HG03045 (cell line): ENCODE data around the gene IGFBP2.

ENCODE experiments used
- ATAC-seq: cut with Tn5 transposase; IDR thresholded peaks from one replicate; pipeline ENCODE4 v1.9.1; 2021; ENCODE audit warnings: mild to moderate bottlenecking, moderate library complexity; ENCODE audit not compliant: unreplicated experiment

IGFBP2 gene

DNA sequence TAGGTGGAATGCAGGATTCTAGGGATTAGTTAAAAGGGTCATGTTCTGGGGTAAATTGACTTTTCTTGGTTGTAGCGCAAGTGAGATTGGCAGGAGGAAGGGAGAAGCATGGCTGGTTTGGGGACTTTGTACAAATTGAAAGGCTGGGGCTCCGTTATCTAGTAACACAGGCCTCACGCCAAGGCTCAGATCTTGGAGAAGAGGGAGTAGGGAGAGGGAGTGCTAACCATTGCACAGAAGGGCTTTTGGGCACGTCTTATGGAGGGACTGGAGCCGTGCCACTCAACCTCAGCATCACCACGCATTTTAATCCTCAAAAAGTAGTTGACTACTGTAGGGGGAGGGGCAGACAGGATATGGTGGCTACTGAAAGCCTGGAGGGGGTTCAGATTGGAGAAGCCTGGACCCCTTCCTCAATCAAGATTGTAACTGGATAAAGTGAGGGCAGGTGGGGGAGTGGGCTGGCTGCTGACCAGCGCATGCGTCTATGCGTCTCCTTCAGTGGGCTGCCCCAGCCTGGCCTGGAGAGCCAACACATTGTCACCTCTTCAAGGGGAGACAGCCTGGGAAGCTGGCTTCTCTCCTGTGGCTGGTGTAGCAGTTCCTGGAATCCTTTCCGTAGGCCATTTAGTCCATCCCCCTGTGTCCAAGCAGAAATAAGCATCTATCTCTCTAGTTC lies 47.9 kb downstream of the IGFBP2 start:
- no peak for ATAC-seq

DNA sequence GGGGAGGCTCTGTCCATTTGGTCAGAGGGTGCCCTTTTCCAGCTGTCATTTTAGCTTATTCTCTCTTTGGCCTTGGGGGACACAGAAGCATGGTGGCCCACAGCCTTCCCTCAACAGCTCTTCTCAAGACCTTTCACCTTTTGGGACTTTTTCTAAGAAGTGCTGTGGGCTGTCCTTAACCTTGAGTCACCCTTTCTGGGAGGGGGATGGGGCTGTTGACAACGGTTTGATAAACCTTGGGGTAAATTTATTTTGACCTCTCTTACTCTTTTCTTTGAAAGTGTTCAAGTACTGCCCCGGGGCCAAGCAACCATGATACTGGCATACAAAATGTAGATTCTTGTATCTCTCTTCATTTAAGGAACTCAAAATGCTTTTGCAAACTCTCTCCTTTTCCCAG lies 48.5 kb downstream of the IGFBP2 start:
- no peak for ATAC-seq

DNA sequence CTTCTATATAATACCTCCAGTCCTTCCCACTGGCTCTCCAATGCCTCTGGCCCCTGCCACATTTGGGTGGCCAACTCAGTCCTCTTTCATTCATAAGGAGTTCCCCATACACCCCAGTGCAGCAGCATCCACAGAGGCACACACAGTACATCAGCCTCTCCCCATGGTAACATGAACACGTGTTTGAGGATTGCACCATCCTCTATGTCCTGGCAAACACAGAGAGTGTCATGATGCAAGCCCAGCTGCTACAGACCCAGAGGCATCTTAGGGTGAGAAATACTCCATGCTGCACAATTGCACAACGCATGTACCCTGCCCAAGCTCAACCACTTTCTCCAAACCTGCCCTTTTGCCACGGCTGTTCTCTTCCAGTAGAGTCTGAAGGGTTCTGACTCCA lies 50.6 kb downstream of the IGFBP2 start:
- no peak for ATAC-seq

DNA sequence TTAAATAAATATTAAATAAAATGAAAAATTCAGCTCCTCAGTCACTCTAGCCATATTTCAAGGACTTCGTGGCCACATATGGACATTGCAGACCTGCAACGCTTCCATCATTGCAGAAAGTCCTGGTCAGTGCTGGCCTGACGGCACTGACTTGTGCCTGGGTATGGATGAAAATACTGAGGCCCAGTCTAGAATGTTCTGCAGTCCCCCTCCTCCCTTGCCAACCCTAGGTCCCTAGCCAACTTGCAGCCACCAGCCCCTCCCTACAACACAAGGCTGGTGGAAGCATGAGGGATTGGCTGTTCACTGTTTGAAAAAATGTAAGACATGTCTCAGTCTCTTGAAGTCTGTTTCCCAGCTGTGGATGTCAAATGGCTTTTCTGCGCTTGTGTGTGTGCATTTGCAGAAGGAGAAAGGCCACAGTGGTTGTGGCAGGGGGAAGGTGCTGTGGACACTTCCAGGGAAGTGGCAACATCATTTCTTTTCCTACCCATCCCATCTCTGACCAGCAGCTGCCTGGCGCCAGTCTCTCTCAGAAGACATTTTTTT lies 52.2 kb downstream of the IGFBP2 start:
- no peak for ATAC-seq

DNA sequence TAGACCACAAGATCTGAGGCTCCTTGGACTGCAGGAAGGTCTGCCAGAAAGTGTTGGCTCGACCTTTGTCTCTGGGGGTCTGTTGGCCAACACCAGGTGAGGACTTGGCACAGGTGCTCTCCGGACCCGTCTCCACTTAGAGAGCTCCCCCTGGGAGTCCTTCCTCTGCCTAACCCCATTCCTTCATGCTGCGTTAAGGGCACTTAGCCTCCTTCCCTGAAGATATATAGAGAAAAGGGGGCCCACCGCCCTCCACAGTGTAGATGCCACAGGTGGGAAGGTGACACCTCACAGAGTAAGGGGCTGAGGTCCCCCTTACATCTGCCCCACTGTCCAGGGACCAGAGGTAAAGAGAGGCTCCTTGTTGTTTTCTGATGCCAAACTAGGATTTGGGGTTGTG lies 53.9 kb downstream of the IGFBP2 start:
- ATAC-seq, result no peak

DNA sequence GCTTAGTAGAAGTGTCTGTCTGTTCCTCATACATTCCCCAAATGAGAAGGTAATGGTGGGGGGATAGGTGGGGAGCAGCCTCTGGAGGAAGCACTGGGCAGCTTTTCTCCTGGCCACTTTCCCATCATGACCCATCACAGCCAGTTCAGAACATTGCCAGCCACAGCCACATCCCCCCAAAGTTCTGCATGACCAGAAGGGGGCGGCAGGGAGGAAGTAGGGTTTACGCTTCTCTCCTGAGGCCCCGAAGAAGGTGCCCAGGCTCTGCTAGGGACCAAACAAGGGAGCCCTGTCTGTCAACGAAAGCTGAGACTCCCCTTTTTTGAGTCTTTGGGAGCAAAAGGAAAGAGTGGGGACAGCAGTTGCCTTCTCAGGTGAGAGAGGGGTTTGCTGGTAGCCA lies 54.4 kb downstream of the IGFBP2 start:
- no peak for ATAC-seq

DNA sequence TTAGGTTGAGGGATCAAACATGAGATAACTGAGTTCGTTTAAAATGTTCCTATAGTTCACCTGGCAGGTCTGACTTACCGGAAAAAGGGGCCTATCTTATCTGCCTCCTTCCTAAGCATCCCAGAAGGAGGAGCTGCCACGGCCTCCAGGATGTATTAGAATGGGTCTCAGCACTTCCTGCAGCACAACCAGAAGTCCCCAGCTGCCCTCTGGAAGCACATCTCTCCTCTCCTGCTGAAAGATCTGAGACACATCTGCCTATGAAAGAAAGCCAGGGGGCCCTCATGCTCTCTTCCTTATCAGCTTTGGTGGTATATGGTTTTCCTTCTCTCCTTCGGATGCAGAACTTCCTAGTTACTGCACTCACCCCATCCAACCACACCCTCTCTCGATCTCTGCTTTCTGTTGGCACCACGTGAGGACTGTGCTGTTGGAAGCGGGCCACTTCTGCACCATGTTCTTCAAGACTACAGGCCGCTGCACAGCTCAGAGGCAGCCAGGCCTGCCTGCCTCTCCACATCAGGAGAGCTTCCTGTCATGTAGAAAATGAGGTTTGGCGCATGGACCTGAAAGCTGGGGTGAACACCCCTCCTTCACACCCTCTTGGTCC lies 55.6 kb downstream of the IGFBP2 start:
- no peak for ATAC-seq

DNA sequence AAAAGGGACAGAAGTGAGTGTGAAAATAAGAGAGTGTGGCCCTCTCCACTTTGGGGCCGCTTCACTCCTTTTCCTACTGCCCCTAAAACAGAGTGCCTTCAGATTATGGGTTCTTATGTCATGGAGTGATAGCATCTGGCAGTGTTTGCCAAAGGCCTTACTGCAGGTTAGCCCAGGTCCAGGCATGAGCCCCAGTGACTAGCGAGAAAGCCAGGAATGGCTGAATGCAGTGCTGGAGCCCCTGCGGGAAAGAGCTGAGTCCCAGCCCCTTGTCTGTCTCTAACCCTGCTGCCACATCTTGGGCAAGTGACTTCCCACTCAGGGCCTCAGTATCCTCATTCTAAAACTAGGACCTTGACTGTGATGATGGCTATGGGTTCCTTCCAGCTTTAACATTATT lies 56.2 kb downstream of the IGFBP2 start:
- no peak for ATAC-seq

DNA sequence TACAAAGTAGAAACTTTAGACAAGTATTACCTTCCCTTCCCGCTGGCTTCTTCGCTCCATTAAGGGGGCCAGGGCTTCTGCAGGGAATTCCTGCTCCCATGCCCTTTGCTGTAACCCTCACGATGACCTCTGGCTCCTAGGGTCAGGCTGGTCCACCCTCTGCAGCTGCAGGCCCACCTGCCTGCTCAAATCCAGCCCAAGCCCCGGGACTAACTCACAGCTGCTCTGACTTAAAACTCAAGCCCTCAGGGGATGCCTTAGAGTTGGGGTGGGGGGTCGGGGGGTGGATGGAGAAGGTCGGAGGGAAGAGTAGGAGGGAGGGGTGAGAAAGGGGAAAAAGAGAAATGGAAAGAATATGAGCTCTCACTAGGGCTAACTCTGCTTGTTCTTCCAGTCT lies 57.2 kb downstream of the IGFBP2 start:
- ATAC-seq, result no peak

DNA sequence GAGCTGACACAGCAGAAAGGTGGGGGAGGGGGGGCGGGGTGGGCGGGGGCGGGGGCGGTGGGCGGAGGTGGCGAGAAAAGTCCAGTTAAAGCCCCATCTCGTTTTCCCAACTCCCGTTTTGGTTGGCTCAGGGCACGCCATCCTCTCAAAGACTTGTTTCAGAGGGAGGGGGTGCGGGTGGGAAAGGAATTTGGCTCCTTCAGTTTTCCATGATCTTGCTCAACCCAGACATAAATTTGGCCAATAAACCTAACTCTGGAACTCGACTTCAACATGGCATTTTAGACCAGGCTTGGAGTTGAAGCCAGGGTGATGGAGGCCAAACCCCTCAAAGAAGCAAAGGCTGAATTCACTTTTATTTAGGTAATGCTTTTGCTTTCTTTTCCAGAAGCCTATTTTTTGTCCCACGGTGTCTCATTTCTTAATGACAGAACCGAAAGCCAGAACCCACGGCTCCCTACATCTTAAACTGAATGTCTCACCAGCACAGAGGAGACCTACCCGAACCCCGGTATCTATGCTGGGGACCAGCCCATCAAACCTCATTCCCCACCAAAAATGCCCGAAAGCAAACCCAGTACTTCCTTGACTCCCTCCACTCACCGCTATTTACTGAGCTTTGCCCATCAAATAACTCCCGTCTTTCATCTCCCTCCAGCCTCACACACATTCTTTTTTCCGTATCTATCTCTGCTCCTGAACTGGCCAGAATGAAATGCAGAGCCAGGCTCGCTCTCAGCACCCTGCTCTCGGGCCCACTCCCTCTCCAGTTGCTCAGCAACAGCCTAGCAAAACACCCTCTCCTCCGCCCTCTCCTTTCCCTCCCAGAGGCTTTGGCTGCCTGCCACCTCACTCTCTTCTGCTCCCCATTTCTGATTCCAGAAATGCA lies 57.9 kb downstream of the IGFBP2 start:
- no peak for ATAC-seq

DNA sequence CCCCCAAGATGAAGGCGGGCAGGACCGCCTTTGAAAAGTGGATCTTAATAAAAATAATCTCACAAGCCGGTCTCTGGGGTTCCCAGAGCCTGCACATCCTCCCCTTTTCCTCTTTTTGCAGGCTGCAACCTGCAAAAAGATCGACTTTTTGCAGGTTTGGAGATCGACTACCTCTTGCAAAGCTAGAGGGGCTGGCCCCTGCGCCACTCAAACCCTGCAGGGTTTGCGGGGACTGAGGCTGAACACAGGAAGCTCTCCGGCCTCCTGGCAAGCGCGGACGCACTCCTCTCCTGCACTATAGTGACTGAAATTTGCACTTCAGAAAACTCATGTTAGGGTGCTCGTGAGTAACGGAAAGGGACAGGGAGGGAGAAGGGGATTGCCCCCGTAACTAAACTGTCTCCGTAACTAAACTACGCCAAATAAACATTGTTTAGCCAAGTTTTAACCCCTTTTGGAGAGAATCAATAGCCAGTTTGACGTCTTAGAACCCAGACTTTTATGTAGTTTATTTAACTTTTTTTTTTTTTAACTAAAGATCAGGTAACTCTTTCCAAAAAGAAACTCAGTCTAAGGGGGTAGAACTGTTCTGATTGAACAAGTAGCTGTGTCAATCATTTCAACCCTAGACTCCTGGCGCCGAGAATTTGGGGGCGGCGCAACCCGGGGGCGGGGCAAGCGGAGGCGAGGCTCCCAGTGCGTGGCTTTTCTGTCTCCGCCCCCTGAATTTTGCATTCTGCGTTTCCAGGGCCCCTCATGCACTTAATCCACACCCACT lies 59.6 kb downstream of the IGFBP2 start:
- ATAC-seq, result no peak

DNA sequence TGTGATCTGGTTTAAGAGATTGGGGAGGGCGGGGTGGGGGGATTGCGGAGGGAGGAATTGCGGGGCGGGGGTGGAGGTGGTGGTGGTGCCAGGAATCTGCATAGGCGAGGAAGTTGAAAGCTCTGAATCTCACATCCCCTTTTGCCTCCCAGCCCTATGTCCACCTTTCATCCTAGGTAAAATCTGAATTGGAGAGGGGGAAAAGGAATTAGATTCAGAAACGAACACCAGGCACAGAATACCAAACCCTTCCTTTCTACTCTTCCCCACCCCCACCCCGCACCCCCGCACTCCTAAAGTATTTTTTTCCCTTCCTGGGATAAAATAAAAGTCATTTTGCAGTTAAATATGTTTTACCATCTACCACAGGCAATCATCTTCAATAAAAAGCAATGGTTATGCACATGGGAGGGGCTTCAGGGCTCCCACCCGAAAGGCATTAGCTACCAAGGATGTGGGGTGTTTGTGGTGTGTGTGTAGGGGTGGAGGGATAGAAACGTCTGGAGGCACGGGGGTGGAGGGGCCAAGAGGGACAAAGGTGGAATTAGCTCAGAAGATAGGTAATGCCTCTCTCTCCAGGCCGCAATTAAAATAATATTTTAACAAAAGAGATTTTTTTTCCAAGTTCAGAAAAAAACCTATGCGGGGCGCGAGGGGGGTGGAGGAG lies 60.3 kb downstream of the IGFBP2 start:
- ATAC-seq, result no peak

DNA sequence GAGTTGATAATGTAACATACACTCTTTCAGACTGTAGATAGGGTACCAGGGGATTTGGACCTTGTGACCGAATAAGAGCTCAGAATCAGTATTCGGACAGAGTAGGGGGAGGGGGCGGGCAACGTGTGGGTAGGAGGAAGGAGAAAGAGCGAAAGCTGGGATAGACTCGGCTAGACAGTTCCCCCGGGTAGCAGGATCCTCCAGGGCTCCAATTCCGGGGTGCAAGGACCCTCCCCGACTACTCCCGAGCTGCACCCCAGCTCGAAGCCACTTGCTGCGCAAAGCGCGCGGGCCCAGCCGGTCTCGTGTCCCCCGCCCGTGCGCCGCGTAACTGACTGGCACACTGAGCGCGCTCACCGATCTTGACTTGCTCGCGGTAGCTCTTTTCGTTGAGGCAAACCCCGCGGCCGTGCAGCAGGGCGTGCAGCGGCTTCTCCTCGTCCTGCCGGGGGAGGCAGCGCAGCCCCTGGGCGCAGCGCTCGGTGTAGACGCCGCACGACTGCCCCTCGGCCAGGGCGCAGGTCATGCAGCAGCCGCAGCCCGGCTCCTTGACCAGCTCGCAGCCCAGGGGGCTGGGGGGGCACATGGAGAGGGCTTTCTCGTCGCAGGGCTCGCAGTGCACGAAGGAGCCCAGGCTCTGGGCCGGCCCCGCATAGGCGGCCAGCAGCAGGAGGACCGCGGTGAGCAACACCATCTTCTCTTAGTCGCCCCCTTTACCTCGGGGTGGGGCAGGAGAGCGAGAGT lies 61.0 kb downstream of the IGFBP2 start:
- no peak for ATAC-seq

DNA sequence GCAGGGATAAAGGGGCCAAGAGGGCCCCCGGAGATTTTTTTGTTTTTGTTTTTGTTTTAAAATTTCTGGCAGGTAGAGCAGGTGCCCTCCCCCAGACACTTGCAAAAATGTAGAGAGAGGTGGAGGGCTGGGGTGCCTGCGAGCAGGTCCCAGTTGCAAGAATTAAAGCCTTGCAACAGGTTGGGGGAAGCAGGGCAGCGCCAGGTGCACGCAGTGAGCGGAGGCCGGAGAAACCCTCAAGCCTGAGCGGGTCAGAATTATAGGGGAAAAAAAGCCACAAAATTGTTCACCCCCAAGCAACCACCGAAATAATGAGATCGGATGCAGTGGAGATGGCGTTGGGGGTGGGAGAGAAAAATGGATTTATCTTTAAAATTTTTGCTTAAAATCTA lies 61.6 kb downstream of the IGFBP2 start:
- ATAC-seq, result no peak

DNA sequence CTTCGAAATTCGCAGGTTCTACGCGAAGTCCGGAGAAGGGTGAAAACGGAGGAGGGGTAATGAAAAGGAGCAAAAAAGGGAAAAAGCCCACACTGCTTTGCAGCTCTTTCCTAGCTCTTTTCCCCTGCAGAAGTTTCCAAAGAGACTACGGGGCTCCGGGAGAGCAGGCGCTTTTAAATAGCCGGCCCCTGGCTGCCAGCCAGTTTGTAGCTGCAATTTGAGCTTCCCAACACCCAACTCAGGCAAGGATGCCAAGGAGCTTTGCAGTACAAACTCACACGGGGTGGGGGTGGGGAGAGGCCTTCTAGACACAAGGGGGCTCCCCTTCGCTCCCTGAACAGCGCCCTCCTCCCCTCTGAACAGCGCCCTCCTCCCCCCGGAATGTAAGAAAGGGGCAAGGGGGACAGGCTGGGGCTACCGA lies 62.2 kb downstream of the IGFBP2 start, which contains the start of gene IGFBP5:
IGFBP5 (minus strand) TSS at position 149 of the 421 bp plus-strand sequence. CDS start 774 bp downstream, outside the sequence.
- ATAC-seq, result no peak

DNA sequence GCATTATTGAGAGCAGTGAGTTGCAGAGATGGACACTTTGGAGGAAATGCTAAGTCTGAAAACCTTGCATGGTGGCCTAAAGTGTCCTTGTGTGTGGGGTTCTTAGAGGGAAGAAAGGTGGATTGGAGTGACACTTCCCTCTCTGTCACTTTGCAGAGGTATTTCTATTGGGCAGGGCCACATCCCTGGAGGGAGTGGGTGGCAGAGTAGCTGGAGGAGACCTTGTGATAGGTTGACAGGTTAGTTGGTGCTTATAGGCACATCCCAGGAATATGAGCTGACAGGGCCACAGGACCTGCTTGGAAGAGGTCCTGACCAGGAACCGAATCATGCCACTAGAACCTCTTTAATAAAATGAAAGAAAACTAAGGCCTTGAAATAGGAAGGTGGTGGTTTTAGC lies 63.1 kb downstream of the IGFBP2 start:
- no peak for ATAC-seq

DNA sequence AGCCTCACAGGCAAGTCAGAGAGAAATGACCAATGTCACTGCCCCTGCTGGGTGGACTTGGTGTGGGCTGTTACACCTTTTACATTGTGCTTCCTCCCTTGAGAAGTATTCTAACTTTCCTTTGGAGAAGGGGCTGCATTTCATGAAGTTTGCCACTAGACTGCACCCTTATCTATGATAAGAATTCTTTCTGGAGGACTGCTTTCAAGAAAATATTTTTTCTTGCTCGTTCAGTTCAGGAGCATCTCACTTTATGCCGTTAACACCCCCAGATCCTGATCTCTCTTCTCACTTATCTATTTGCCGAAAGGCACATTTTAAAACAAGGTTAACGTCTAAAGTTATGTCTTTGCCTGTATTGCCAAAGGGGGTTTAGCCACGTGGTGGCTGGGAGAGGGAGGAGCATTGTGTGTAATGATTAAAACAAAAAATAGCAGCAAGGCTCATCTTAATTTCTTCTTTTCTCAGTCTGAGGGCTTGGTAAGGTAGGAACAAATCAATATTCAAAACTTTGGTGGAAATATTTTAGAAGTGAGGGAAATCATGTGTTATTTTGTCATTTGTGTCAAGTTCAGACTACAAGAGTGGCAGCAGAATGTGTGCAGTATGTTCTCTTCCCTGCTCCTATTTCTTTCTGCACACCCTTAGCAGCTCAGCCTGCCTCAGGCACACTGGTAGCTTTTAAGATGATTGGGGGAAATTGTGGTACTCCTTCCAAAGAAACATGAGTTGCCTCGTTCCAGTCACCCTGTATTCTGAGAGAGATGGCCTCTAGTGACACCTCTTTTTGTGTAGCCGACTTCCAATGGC lies 63.7 kb downstream of the IGFBP2 start:
- ATAC-seq, result no peak

DNA sequence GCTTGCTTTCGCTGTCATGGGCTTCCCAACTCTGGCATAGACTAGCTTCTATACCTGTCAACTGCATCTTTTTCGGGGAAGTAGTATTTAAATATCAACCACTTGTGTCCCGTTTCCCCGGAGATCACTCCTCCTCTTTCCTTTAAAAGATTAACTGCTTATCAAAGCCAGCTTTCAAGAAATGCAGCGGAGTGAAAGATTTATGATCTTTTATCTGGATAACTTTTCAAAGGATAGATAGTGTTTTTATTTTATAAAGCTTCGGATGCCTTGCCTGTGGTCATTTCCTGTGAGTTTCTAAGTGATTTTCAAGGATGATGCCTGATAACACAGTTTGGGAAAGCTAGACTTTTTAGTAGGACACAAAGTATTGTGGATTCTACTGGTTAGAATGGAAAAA lies 65.1 kb downstream of the IGFBP2 start:
- no peak for ATAC-seq

DNA sequence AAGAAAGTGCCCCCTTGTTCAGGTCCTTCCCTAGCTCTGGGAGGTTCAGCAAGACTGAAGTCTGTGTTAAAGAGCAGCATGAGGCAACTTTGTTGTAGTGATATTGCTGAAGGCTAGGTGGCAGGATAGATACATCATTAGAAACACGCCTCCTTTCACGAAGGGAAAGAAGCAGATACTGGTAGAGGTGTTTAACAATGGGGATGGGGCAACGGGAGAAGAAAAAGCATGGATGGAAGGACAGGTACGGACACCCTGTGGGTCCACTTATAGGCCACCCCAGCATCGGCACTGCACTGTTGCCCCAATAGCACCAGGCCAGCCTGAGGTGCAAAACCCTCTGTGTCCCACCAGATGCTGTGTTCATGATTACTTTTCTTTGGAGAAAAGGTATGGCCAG lies 65.7 kb downstream of the IGFBP2 start:
- ATAC-seq, result no peak
